HepG2 (cell line): ENCODE measurements around the gene MGST2. TPM values are rescaled to one million over a fixed set of nuclear protein-coding genes. Genes with fewer than 3 reads are reported as not detected.
A peak's percentile ranks its signal among the peaks of the same experiment; 100 is the strongest.

Source experiments
- ASH2L ChIP-seq: fragments of 300-600, 200-600 bp; sonication (generic); IDR thresholded peaks from 2 replicates; pipeline ENCODE4 v1.7.0; 2017; ENCODE audit warnings: low read depth, mild to moderate bottlenecking, moderate library complexity, mixed read lengths, low read length; ENCODE audit not compliant: insufficient read length
- DNMT1 ChIP-seq: sonication (generic); formaldehyde crosslinking; IDR thresholded peaks from 2 replicates; pipeline ENCODE4 v1.5.1; 2020; ENCODE audit warnings: mild to moderate bottlenecking, missing genetic modification reagents
- EED ChIP-seq: sonication (generic); formaldehyde crosslinking; IDR thresholded peaks from 2 replicates; pipeline ENCODE4 v1.5.0; 2020; ENCODE audit warnings: mild to moderate bottlenecking, missing genetic modification reagents
- FIP1L1 ChIP-seq: fragments of 200-400 bp; formaldehyde crosslinking; IDR thresholded peaks from 2 replicates; pipeline ENCODE4 v1.6.1; 2018; ENCODE audit warnings: low read depth, mild to moderate bottlenecking, low read length, moderate library complexity, borderline replicate concordance; ENCODE audit not compliant: insufficient read depth
- HCFC1 ChIP-seq: fragments of 150-350 bp; IDR thresholded peaks from 2 replicates; pipeline ENCODE4 v1.6.1; 2014; ENCODE audit warnings: low read depth, low read length
- HOXA7 ChIP-seq: sonication (generic); formaldehyde crosslinking; IDR thresholded peaks from 2 replicates; pipeline ENCODE4 v1.8.1; 2022; ENCODE audit warnings: mild to moderate bottlenecking, missing genetic modification reagents, moderate library complexity
- KDM6A ChIP-seq: IDR thresholded peaks from 2 replicates; pipeline ENCODE4 v1.6.1; 2016; ENCODE audit warnings: low read depth
- KLF6 ChIP-seq: IDR thresholded peaks from 2 replicates; pipeline ENCODE4 v1.8.0; 2016; ENCODE audit warnings: missing biosample characterization, missing genetic modification reagents
- SMYD3 ChIP-seq: sonication (generic); formaldehyde crosslinking; IDR thresholded peaks from 2 replicates; pipeline ENCODE4 v1.8.1; 2023; ENCODE audit warnings: mild to moderate bottlenecking, missing genetic modification reagents
- XRCC5 ChIP-seq: fragments of 200-400 bp; formaldehyde crosslinking; optimal IDR thresholded peaks from 2 replicates; pipeline ENCODE3; 2017; ENCODE audit warnings: mild to moderate bottlenecking, low read length
- YEATS2 ChIP-seq: sonication (generic); formaldehyde crosslinking; IDR thresholded peaks from 2 replicates; pipeline ENCODE4 v1.4.0; 2020; ENCODE audit warnings: missing genetic modification reagents, borderline replicate concordance
- ZFX ChIP-seq: sonication (generic); formaldehyde crosslinking; IDR thresholded peaks from 2 replicates; pipeline ENCODE4 v1.4.0; 2020; ENCODE audit warnings: mild to moderate bottlenecking, low read depth, missing genetic modification reagents, moderate library complexity
- ZMYM4 ChIP-seq: sonication (generic); formaldehyde crosslinking; IDR thresholded peaks from 2 replicates; pipeline ENCODE4 v1.8.1; 2023; ENCODE audit warnings: mild to moderate bottlenecking, missing genetic modification reagents
- ZNF282 ChIP-seq: fragments of 450-650 bp; IDR thresholded peaks from 2 replicates; pipeline ENCODE4 v1.6.1; 2018; ENCODE audit not compliant: partially characterized antibody
- ZNF382 ChIP-seq: sonication (generic); formaldehyde crosslinking; IDR thresholded peaks from 2 replicates; pipeline ENCODE4 v1.5.0; 2020; ENCODE audit warnings: missing genetic modification reagents, mild to moderate bottlenecking, borderline replicate concordance
- ZNF781 ChIP-seq: sonication (generic); formaldehyde crosslinking; IDR thresholded peaks from 2 replicates; pipeline ENCODE4 v1.5.1; 2020; ENCODE audit warnings: borderline replicate concordance, mild to moderate bottlenecking, missing genetic modification reagents; ENCODE audit errors: not compliant biosample characterization
- polyA plus RNA-seq, 8 experiments: library from polyadenylated mRNA; depleted of rRNA in 3 of 8; stranded (reverse) in 7 of 8; unstranded in 1 of 8; fragments of >200 nt; fragmentation: Illumina TruSeq in 4 of 8; extraction: Trizol in 4 of 8; gene quantifications; 2 replicates each; pipeline versions ENCODE4 v1.2.1 to v1.2.3, GENCODE V29; 2011 to 2016; ENCODE audit warnings: low read depth in 4 of 8, missing spikeins in 1 of 8, mixed read lengths in 1 of 8; ENCODE audit not compliant: insufficient read depth in 1 of 8
- total RNA-seq, 5 experiments: library from RNA; depleted of rRNA; stranded (reverse); fragments of >200 nt; fragmentation: Illumina TruSeq; extraction: Trizol; gene quantifications; 2 replicates each; pipeline ENCODE4 v1.2.3, GENCODE V29; 2016; ENCODE audit warnings: low read depth in 1 of 5
- TF ChIP-seq, protein P1 (sequence below): sonication (generic); formaldehyde crosslinking; IDR thresholded peaks from 2 replicates; pipeline ENCODE4 v1.4.0; 2020; ENCODE audit warnings: missing genetic modification reagents, borderline replicate concordance
- TF ChIP-seq, protein P2 (sequence below): sonication (generic); formaldehyde crosslinking; IDR thresholded peaks from 2 replicates; pipeline ENCODE4 v1.5.0; 2020; ENCODE audit warnings: mild to moderate bottlenecking, low read depth, missing genetic modification reagents, borderline replicate concordance
- TF ChIP-seq, protein P3 (sequence below): conservative IDR thresholded peaks from 2 replicates; pipeline ENCODE4 v1.6.1; 2018; ENCODE audit warnings: missing genetic modification reagents
- TF ChIP-seq, protein P4 (sequence below): sonication (generic); formaldehyde crosslinking; IDR thresholded peaks from 2 replicates; pipeline ENCODE4 v1.8.0; 2022; ENCODE audit warnings: mild to moderate bottlenecking, missing genetic modification reagents, moderate library complexity
- TF ChIP-seq, protein P5 (sequence below): IDR thresholded peaks from 2 replicates; pipeline ENCODE4 v1.6.1; 2016; ENCODE audit warnings: missing biosample characterization, missing genetic modification reagents, low read depth

MGST2 gene
- total and polyA plus RNA-seq, 2 of the 13 experiments (the other 11 are each of a cell fraction or from before 2014, with no cell fraction given) = 205 to 416 TPM

DNA sequence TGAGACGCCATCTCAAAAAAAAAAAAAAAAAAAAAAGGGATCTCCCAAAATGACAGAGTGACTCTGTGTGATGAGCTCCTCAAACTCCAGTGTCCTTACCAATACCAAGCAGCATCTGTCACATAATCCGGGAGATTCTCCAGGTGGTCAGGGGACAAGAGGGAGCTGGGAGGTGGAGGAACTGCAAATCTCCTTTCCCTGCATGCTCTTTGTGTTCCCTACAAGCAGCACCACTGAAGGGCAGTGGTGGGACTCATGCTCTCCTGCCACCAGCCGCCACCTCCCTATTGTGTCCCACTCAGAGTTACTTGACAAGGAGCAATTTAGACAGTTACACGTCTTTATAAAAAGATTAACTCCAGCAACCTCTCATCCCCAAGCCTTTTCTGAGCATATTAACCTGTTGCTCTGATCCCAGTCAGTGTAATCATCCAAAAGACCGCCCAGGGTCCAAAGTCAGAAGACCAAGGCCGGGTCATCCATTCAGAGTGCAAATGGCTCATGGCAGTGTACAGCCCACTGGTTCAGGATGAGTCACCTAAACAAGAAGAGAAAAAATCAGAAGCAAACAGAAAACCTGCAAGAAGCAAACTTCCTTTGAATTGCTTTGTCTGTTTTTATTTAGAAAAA lies 23.6 kb downstream of the MGST2 start (continued):
- TF ChIP-seq, protein P1, sequence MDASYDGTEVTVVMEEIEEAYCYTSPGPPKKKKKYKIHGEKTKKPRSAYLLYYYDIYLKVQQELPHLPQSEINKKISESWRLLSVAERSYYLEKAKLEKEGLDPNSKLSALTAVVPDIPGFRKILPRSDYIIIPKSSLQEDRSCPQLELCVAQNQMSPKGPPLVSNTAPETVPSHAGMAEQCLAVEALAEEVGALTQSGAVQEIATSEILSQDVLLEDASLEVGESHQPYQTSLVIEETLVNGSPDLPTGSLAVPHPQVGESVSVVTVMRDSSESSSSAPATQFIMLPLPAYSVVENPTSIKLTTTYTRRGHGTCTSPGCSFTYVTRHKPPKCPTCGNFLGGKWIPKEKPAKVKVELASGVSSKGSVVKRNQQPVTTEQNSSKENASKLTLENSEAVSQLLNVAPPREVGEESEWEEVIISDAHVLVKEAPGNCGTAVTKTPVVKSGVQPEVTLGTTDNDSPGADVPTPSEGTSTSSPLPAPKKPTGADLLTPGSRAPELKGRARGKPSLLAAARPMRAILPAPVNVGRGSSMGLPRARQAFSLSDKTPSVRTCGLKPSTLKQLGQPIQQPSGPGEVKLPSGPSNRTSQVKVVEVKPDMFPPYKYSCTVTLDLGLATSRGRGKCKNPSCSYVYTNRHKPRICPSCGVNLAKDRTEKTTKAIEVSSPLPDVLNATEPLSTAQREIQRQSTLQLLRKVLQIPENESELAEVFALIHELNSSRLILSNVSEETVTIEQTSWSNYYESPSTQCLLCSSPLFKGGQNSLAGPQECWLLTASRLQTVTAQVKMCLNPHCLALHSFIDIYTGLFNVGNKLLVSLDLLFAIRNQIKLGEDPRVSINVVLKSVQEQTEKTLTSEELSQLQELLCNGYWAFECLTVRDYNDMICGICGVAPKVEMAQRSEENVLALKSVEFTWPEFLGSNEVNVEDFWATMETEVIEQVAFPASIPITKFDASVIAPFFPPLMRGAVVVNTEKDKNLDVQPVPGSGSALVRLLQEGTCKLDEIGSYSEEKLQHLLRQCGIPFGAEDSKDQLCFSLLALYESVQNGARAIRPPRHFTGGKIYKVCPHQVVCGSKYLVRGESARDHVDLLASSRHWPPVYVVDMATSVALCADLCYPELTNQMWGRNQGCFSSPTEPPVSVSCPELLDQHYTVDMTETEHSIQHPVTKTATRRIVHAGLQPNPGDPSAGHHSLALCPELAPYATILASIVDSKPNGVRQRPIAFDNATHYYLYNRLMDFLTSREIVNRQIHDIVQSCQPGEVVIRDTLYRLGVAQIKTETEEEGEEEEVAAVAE (CRISPR knock-in tag) = no peak
- 0 out of 2 replicates have a peak, but pooled peaks have one; percentile 53 for TF ChIP-seq SMYD3
- peak; percentile 77 for TF ChIP-seq XRCC5
- no peak for TF ChIP-seq HOXA7 (CRISPR knock-in tag)
- TF ChIP-seq, protein P2, sequence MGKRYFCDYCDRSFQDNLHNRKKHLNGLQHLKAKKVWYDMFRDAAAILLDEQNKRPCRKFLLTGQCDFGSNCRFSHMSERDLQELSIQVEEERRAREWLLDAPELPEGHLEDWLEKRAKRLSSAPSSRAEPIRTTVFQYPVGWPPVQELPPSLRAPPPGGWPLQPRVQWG (CRISPR knock-in tag) = no peak
- peak; percentile 72 for TF ChIP-seq ZMYM4 (CRISPR knock-in tag)
- TF ChIP-seq ZNF282 = no peak
- no peak for TF ChIP-seq FIP1L1
- no peak for TF ChIP-seq HCFC1
- TF ChIP-seq, protein P3, sequence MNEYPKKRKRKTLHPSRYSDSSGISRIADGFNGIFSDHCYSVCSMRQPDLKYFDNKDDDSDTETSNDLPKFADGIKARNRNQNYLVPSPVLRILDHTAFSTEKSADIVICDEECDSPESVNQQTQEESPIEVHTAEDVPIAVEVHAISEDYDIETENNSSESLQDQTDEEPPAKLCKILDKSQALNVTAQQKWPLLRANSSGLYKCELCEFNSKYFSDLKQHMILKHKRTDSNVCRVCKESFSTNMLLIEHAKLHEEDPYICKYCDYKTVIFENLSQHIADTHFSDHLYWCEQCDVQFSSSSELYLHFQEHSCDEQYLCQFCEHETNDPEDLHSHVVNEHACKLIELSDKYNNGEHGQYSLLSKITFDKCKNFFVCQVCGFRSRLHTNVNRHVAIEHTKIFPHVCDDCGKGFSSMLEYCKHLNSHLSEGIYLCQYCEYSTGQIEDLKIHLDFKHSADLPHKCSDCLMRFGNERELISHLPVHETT (CRISPR knock-in tag) = no peak
- TF ChIP-seq, protein P4, sequence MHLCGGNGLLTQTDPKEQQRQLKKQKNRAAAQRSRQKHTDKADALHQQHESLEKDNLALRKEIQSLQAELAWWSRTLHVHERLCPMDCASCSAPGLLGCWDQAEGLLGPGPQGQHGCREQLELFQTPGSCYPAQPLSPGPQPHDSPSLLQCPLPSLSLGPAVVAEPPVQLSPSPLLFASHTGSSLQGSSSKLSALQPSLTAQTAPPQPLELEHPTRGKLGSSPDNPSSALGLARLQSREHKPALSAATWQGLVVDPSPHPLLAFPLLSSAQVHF = no peak
- TF ChIP-seq DNMT1 (CRISPR knock-in tag) = no peak
- TF ChIP-seq EED (CRISPR knock-in tag) = no peak
- TF ChIP-seq YEATS2 = no peak
- TF ChIP-seq ZNF781 (CRISPR knock-in tag) = no peak
- peak; percentile 10; the same call in 1 of the 2 replicates for TF ChIP-seq ZFX
- TF ChIP-seq ZNF382 (CRISPR knock-in tag) = no peak
- TF ChIP-seq KDM6A (CRISPR knock-in tag) = peak; percentile 87
- TF ChIP-seq, protein P5, sequence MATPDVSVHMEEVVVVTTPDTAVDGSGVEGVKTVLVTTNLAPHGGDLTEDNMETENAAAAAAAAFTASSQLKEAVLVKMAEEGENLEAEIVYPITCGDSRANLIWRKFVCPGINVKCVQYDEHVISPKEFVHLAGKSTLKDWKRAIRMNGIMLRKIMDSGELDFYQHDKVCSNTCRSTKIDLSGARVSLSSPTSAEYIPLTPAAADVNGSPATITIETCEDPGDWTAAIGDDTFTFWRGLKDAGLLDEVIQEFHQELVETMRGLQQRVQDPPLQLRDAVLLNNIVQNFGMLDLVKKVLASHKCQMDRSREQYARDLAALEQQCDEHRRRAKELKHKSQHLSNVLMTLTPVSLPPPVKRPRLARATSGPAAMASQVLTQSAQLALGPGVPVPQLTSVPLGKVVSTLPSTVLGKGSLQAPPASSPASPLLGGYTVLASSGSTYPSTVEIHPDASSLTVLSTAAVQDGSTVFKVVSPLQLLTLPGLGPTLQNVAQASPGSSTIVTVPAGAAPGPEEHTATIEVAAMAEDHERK = no peak
- TF ChIP-seq ASH2L = peak; percentile 88
- TF ChIP-seq KLF6 (CRISPR knock-in tag) = no peak
